HG03432 (cell line): Measurements from ENCODE around the gene KRT14.
A peak's percentile ranks its signal among the peaks of the same experiment; 100 is the strongest.
"Not testable (repeated sequence)": the region's sequence is repeated elsewhere in the genome, so short reads cannot be mapped to it uniquely, and the experiment has no call there.

Experiments
- ATAC-seq: cut with Tn5 transposase; IDR thresholded peaks from one replicate; pipeline ENCODE4 v1.9.1; 2021; ENCODE audit warnings: mild to moderate bottlenecking, moderate library complexity; ENCODE audit not compliant: unreplicated experiment

Gene KRT14

DNA sequence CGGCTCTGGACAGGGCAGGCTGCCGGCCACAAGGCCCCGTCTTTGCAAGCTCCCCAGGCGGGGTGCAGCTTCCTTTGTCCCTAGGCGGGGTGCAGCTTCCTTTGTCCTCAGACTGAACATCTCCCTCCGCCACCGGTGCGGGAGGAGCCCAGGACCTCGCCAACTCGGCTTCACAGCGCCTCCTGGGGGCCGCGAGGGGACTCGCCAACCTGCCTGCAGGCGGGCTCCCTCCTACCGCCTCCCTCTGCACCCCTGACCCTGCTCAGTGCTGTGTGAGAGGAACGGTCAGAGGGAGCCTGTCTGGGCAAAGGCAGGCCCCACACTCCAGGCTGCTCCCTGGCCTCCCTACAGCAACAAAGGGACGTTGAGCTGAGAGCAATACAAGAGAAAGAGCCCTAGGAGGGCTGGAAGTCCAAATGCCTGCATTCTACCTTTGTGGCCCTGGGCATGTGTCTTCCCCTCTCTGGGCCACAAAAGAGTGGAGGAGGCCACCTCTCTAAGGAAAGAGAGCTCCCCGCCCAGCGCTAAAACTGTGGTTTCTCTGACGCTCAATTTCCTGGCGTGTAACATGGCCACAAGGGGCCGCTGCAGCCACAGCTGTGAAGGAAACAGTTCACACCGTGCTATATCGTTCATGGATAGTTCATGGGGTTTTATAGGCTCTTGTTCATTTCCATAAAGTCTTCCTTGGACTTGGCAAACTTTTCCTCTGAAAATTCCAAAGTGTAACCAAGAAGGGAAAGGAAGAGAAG lies 37.7 kb downstream of the KRT14 start:
- ATAC-seq, result peak; percentile 77

DNA sequence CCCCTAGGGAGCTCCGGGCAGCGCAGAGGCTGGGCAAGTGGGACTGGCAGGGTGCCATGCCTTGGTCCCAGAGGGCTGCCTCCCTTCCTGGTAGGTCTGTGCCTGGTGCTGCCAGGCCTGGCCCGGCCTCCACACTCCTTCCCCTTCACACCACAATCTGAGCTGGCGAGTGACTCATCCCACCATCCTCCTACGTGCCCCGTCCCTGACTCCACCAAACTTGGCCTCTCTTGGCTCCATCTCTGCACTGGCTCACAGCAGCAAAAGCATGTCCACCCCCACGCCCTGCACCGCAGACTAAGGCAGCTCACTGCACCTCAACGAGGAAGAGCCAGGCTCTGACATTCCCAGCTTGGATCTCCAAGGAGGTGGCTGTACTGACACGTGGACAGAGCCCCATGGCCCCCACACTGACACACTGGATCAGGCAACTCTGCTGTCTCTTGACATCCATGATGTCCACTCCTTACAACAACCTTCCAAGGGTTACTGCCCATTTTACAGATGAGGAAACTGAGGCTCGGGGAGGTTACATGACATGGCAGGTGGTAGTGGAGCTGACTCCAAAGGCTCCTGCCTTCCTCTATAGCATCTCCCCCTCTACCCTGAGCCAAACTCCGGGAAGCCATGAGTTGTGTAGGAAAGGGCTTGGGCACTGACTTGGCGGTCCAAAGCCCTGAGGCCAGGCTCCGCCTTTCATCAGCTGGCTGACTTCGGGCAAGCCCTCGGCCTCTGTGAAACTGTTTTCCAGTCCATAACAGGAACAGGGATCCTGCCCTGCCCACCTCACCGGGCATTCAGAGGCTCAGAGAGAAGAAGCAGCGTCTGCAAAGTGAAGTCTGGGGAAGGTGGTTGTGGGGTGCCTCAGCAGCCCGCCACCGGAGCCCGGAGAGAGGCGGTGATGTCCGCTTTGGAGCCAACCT lies 38.5 kb downstream of the KRT14 start:
- ATAC-seq, result peak; percentile 20

DNA sequence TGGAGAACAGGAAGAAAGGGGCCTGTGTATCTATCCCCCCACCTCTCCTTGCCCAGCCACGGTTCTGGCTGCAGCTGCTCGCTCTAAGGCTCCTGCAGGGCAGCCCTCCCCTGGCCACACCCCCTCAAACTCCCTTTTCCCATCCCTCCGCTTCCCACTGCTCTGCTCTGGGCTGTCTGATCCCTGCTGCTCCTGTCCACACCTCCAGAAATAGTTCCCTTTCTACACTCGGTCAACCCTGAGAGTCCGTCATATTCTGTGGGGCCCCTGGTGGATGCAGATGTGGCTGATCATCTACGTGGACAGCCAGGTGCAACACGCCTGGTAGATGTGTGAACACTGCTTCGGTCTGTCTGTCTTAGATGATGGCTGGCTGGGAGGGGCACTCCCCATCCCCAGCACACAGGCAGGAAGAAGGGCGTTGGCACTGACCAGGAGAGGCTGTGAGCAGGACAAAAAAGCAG lies 39.3 kb downstream of the KRT14 start:
- ATAC-seq, result no peak

DNA sequence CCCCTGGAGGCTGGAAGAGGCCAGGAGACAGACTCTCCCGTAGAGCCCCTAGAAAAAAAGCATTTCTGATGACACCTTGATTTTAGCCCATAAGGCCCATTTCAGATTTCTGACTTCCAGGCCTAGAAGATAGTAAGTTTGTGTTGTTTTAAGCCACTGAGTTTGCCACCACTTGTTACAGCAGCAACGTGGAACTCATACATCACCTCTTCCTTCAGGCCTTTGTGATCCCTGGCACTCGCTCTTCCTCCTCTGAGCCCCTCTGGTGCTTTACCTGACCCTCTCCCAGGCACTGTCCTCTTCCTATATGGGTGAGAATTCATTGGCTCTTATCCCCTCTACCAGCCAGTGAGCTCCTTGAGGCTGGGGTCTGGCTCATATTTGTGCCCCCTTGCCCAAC lies 39.9 kb downstream of the KRT14 start:
- ATAC-seq, result no peak

DNA sequence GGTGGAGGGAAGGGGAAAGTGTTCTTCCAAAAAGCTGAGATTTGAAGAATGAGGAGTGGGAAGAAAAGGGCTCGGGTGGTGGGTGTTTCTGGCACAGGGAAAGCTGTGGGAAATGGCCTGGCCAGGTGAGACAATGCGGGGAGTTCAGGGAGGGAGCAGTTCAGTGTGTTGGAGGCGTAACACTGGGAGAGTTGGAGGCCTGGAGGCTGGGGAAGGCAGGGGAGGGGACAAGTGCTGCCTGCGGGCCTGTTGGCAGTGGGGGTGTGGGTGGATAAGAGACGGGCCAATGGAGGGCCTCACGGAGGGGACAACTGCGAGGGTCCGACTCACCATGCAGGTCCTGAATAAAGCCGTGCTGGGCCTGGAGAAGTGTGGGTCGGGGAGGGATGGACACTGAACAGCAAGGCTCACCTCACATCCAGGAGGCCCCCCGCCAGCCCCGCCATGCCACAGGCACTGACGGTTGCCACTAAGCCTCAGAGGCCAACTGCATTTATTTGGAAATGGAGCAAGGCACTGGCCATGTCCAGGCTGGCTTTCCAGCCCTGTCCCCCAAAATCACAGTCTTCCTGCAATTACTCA lies 40.8 kb downstream of the KRT14 start:
- ATAC-seq, result no peak

DNA sequence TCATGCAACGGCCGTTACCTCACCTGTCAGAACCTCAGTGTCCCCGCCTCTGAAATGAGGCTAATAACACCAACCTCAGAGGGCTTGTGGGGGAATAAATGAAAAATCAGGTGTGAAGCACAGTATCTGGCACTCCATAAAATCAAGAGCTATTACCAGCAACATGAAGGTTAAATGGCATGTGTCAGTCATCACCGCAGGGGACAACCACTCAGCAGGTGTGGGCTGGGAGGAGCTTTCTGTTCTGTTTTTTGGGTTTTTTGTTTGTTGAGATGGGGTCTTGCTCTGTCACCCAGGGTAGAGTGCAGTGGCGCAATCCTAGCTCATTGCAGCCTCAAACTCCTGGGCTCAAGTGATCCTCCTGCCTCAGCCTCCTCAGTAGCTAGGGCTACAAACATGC lies 41.8 kb downstream of the KRT14 start:
- no peak for ATAC-seq

DNA sequence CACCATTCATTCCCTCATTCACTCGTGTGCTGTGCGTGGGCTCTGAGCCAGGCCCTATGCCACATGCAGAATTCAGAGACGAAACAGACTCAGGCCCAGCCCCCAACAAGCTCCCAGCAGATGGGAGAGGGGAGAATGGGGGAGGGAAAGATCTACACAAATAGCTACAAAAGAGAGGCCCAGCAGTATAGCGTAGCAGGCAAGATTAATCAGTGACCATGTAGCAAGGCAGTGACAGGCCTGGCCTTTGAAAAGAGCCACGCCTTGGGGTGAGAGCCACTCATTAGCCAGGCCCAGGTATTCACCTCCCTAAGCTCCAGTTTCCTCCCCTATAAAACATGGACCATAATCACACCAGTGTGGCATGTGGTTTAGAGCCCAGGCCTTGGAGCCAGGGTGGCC lies 42.2 kb downstream of the KRT14 start:
- no peak for ATAC-seq

DNA sequence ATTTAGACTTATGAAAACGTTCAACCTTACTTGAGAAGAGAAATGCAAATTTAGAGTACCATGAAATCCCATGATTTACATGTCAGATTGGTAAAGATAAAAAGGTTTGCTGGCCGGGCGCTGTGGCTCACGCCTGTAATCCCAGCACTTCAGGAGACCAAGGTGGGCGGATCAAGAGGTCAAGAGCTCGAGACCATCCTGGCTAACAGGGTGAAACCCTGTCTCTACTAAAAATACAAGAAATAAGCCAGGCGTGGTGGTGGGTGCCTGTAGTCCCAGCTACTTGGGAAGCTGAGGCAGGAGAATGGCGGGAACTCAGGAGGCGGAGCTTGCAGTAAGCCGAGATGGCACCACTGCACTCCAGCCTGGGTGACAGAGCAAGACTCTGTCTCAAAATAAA lies 43.9 kb downstream of the KRT14 start:
- ATAC-seq, result not testable (repeated sequence)

DNA sequence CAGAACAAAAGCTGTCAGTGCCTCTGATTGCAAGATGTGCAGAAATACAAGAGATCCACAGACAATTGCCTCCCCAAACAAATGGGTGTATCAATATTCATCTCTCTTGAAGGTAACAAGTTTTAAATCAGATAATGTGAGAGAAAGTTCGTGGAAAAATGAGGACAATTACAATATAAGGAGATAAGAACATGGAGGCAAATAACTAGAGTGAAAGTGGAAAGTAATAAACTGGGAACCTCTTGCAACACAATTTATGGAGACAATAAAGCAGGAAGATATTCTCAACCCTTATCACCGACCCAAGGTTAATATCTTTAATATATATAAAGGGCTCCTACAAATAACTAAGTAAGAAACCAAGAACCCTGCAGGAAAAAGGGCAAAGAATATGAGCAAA lies 44.3 kb downstream of the KRT14 start:
- no peak for ATAC-seq

DNA sequence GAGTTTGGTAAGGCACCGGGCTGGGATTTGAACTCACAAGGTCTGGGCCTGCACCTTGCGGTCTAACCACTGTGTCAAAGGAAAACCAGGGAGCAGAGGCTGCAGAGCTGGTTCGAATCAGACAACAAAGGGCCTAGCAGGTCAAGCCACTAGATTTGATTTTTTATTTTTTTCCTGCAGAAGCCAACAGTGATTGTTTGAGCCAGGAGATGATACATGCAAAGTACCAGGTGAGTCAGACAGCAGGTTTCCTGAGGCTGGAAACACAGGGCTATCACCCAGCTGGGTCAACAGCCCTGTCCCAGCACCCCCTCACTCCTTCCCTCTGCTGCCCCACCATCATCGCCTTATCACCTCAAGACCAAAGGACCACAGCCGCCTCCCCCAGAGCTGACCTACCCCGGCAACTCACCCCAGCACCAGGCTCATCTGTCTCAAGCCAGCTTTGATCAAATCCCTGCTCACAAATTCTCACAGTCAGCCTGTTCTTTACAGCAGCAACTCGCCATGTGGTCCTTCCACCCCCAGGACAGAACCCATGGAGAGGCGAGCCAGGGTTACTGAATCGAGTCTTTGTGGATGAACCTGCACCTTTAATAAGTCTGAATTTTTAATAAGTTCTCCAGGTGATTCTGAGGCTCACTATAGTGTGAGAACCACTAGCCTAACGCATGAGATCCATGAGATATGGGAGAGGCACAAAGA lies 45.6 kb downstream of the KRT14 start:
- ATAC-seq, result no peak

DNA sequence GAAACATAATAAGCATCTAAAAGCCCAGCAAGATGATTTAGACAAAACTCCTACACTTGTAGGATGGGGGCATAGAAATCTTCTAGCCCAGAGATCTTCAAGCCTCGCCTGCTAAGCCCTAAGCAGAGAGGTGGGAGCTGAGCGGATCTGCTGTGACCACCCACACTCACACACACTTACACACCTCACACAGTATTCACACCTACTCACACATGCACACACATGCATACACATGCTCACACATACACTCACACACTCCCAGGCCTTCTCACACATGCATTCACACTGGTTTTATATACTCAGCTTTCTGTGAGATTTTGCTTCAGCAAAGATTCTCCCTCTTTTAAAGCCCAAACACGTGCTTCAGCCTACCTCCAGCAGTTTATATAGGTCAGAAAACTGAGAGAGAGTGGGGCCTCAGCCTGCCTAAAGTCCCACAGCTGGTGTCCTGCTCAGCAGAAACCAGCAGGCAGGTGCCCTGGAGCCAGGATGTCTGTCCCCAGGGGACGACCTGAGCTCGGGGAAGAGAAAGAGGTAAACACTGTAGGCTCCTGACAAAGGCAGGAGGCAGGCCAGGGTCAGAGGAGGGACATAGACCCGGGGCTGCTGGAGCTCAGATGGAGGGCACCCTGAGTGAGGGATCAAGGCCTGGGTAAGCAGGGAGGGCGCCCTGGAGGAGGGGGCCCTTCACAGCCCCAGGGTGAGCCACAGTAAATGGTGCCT lies 46.6 kb downstream of the KRT14 start:
- no peak for ATAC-seq

DNA sequence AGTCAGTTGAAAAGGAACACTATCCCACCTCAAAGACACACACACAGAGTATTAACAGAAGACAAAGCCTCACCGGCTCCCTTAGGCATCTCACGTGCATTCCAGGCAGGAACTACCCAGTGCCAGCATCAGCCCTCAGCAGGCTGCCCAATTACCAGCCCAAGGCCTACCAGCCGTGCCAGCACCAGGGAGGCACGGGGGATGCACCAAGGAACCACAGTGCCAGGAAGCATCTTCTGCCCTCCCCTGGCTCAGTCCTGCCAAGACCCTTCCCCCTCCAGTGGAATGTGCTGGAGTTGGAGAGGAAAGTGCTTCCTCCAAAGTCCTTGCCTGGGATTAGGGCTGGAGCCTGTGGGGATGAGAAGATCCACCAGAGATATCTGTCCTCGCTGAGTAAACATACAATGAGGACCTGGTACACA lies 47.6 kb downstream of the KRT14 start:
- no peak for ATAC-seq

DNA sequence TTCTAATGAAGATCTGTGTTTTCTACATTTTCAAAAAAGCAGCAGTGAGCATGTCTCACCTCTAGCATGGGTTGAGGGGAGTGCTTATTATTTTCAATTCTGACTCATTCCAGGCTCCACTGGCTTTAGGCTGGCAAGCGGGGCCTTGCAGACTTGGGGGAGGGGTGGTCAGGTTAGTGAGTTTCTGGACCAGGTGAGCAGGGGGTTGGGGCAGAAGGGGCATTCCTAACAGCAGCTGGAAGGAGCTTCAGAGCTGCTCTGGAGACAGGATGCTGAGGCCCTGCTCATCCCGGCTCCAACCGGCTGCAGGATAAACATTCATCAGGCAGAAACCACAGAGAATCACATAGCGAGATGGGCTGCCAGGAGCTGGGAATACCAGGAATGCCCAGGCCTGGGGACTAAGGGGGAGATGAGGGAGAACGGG lies 48.1 kb downstream of the KRT14 start:
- ATAC-seq, result no peak

DNA sequence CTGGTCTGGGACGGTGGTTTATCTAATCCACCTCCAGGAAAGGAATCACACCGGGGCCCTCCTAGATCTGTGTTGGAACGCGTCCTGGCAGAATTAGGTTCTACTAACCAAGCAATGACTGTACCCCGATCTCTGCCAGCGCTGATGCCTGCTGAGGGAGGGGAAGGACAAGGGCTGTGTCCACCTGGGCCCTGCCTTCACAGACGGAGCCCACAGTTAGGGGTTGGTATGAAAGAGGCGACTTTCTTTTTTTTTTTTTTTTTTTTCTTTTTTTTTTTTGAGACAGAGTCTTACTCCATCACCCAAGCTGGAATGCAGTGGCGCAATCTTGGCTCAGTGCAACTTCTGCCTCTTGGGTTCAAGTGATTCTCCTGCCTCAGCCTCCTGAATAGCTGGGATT lies 48.7 kb downstream of the KRT14 start:
- no peak for ATAC-seq

DNA sequence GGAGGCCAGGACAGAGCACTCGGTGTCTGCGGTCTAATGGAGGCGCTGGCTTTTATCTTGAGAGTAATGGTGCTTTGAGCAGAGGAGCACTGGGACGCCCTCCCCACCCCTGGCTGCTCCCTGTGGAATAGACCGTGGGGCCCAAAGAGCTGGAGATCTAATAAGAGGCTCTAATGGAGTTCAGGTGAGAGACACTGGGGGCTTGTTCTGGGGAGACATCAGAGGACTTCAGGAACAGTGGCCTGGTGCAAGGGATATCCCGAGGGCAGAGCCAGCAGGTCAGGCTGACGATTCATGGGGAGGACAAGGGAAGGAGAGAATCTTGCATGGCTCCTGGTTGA lies 49.1 kb downstream of the KRT14 start:
- no peak for ATAC-seq

DNA sequence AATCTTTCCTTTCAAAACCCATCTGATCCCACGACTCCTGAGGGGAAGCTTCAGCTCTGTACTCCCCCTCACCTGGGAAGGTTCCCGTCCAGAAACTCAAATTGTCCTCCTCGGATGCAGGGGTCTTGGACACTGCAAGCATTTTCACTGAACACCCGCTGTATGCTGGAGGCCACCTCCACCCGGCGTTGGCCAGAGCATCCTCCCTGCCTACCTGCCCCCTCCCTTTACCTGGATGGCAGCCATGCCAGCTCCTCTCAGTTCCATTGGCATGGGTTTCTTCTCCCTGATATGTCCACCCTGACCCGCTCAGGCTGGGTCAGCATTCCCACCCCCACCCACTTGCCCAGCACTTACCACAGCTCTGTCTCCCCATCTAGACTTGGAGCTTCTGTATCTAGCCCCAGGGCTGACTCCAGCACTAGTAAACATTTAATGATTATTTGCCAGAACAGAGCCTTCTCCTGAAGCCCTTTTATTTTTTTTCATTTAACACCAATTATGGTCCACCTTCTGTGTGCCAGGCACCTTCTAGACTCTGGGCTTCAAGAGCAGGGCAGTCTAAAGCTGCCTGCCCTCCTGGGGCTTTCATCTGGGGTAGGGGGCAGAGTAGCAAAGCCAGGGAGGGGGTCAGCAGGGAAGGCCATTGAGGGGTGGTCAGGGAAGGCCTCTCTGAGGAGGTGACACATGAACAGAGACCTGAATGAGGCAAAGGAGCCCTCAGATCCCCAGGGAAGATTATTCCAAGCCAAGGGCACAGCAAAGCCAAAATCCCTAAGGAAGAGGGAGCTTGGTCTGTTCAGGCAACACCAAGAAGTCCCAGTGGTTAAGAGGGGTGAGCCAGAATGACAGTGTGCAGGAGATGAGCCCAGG lies 49.7 kb downstream of the KRT14 start:
- ATAC-seq, result no peak

DNA sequence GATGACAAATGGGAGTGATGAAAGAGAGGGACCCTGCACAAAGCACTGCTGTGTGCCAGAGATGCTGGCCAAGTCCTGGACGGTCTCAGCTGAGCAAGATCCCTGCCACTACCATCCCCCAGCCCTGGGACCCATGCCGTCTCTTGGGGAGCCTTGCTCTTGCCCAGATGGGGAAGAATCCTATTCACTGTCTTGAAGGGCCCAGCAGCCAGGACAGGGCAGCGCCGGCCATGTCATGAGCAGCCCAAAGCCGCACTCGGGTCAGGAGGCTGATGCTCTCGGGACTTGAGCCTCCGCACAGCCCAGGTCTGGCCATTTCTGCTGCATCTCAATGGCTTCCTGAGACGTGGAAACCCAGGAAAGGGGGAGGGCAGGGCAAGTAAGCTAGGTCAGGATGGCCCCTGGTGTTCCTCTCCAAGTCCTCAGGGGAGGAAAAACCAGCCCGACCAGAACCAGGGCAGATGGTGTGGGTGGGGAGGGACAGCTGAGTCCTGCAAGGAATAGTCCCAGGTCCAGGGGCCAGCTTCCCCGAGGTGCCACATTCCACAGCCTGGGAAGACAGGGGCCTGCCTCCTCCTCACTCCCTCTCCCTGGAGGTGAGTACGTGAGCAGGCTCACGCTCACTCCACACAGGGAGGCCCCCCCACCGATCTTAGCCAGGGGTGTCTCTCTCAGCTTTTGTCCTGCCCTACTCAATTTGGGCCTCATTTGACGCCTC lies 50.8 kb downstream of the KRT14 start:
- no peak for ATAC-seq

DNA sequence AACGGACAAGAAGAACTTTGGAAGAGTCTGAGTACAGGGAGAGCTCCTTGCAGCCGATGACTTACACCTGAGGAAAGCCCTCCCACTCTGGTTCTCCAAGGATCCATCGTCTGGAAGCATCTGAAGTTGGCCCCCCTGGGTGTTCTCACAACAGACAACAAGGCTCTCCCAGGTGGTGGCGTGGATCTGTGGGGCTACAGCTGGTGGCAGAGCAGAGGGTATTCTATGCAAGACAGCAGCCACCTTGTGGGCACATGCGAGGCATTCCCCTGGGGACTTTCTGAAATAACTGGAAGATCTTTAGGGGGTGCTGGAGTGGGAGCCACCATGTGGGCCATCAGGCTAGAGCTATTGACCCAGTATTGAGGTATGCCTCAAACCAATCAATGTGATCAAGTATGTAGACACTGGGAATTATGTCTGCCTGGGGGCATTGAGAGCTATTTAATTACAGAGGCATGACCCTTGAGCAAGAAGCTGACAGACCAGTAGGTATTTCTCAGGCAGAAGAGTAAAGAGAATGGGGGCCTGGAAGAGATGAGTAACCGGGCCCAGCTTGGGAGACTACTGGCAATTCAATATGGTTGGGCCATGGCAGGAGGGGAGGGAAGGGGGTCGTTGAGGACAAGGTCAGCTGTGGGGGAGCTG lies 51.7 kb downstream of the KRT14 start:
- ATAC-seq, result no peak
